ENCODE results near the gene POLR2M.

POLR2M gene

GRCh38 chr15:57706405-57707209 lies at the start of gene POLR2M:
POLR2M (plus strand) TSS chr15:57706714; CDS start chr15:57706843, 129 bp downstream.
- peak; percentile 95 for DNase-seq

GRCh38 chr15:57657619-57658018 lies 48.9 kb upstream of the POLR2M start:
- DNase-seq = no peak

DNA sequence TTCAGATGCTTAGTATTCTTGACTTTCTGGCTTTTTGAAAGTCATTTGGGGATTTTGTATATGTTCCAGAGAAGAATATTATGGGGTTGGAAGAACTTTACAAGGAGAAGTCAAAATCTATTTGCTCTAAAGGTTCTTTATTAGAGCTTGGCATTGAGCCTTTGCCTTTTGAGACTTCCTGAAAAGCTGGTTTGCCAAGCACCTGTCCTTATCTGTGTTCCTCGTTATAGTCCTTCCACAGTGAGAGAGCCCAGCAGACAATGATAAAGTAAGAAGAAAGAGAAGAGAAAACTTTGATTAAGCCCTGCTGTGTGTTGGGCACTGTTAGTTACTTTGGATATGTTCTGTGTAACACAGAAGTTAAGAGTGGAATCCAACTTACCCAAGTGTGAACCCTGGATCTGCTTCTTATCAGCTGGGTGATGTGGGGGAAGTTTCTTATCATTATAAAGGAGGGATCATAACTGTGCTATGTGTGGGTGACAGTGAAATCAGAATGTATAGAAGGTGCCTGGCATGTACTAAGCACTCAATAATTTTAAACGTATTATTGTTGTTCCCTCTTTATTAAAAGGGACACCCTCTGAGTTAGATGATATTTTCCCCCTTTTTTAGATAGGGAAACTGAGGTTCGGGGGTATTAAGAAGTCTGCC lies 44.3 kb upstream of the POLR2M start:
- no peak for DNase-seq

DNA sequence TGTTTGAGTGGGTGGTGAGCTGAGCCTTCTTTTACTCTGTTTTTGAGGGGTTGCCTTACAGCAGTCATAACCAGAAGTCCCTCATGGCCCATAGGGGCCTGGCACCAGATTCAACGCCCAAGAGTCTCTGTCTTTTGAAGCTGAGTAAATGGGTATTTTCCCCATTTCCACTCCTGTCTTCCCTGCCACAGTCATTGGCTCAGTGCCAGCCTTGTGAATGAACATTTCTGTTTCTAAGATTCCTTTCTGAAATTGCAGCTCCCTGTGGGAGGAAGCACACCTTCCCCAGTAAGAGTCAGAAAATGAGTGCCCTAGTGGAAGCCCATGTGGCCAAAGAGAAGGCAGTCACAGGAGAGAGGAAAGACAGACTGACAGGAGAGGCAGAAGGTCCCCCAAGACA lies 43.7 kb upstream of the POLR2M start:
- no peak for DNase-seq

- no peak for DNase-seq
These were observed 43.3 kb upstream of the POLR2M start for GRCh38 chr15:57663262-57663661.

DNA sequence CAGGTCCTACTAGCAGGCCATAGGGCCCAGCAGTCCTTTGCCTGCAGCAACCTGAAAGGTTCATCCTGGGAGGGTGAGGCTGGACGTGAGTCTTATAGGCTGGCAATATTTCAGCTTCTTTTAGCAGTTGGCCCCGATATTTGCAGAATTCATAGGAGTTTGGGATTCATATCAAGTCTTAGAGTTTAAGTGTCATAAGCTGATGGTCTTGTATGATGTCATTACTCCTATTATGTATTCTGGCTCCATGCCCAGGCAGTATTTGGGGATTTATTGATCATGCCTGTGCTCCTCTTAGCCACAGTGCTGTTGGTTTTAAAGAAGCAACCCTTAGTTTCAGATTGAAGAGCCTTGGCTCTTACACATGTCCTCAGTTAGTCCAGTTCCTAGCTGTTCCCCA lies 41.3 kb upstream of the POLR2M start:
- no peak for DNase-seq

DNA sequence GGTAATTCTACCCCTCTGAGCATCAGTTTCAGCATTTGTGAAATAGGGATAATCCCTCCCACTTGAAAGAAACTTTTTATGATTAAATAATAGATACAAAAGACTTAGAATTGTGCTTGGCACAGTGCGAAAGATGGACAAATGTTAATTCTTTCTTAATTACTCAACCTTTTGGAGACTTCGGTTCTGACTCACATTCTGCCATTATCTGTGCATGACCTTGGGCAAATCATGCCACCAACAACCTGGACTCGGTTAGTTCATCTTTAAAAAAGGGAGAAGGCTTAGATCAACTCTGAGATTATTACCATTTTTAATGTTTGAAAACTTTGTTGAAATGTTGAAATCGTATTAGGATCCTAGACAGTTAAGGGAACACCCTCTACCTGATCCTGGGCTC lies 40.6 kb upstream of the POLR2M start:
- DNase-seq = no peak

DNA sequence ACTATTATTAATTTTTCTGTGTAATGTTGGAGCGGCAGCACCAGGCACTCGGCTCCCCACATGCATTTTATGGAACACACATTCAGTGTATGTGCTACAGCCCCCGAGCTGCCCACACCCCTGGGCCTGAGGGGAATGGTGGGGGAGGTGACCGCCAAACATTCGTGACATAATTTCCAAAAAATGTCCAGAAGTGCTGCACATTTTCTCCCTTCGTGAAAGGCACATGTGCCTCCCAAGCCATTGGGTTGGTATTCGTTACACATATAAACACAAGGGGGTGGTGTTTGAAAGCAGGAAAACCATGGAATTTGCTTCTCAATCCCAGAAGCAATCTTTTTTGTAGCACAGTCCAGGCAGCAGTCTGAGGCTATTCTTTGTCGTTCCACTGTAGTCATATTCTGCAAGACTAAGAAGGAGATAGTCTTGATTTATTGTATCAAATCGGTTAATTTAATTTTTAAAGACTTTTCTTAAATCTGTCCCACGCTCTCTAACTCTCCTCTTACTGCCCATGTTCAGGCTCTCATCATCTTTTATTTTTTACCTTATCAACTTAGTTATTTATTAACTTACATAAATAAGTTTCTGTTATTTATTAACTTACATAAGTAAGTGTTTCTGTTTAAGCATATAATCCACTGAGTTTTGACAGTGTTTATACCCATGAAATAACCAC lies 39.2 kb upstream of the POLR2M start:
- DNase-seq = peak; percentile 16

- DNase-seq = no peak
These were observed 38.5 kb upstream of the POLR2M start for GRCh38 chr15:57668016-57668415.

DNA sequence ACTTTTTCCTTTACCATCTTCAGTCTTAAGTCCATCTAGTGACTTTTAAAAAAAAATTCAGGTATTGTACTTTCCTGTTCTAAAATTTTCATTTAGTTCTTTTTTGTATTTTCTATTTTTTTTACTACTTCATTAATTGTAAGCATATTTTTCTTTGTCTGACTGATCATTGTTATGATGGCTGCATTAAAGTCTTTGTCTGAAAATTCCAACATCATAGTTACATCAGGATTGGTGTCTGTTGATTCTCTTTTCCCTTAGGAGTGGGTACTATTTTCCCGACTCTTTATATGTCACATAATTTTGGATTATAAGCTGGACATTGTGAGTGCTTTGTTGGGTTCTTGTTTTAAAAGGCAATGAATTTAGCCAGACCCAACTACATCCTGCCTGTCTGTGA lies 34.9 kb upstream of the POLR2M start:
- DNase-seq = no peak

GRCh38 chr15:57675481-57676181 lies 30.9 kb upstream of the POLR2M start:
- DNase-seq = no peak

DNA sequence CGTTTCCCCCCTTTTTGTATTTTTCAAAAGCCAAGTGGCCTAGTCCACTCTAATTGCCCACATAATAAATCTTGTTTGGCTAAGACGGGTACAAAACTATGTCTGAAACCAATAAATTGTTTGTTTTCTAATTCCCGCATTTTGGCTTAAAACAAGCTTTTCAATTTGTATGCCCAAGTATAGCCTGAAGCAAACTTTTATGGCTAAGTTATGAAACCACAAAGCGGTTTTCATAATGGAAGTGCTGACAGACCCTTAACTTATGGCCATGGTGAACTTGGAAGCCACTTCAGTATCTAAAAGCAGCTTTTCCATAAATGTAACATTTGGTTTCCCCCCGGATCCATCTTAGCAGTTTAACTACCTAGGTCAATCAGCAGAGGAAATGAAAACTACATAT lies 29.9 kb upstream of the POLR2M start:
- no peak for DNase-seq

DNA sequence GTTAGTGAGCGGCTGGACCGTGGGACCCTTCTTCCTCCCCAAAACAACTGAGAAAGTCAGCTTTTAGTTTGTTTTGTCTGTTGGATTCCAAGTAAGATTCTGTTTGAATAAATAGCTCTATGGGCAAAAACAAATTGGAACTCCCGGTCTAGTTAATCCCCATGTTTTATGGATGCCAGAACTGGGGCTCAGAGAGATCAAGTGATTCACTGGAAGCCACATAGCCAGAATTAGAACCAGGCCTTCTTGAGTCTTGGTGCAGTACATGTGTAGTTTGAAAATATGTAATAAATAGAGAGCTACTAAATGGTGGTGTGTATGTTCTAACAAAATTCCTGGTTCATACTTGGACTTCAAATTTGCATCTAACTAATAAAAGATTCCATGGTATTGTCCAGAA lies 29.3 kb upstream of the POLR2M start:
- no peak for DNase-seq

GRCh38 chr15:57680021-57680420 lies 26.5 kb upstream of the POLR2M start:
- no peak for DNase-seq

- DNase-seq = no peak
These were observed 25.5 kb upstream of the POLR2M start for GRCh38 chr15:57681011-57681410.

DNA sequence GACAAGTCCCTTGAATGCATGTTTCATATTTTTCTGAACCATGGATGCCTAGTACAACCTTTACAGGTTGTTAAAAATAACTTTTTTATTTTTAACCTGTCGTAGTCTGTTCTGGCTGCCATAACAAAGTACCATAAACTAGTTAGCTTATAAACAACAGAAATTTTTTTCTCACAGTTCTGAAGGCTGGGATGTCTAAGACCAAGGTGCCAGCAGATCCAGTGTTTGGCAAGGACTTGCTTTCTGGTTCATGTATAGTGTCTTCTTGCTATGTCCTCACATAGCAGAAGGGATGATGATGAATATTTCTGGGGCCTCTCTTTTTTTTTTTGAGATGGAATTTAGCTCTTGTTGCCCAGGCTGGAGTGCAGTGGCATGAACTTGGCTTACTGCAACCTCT lies 23.0 kb upstream of the POLR2M start:
- no peak for DNase-seq

GRCh38 chr15:57684491-57685151 lies 21.9 kb upstream of the POLR2M start:
- DNase-seq = no peak

DNA sequence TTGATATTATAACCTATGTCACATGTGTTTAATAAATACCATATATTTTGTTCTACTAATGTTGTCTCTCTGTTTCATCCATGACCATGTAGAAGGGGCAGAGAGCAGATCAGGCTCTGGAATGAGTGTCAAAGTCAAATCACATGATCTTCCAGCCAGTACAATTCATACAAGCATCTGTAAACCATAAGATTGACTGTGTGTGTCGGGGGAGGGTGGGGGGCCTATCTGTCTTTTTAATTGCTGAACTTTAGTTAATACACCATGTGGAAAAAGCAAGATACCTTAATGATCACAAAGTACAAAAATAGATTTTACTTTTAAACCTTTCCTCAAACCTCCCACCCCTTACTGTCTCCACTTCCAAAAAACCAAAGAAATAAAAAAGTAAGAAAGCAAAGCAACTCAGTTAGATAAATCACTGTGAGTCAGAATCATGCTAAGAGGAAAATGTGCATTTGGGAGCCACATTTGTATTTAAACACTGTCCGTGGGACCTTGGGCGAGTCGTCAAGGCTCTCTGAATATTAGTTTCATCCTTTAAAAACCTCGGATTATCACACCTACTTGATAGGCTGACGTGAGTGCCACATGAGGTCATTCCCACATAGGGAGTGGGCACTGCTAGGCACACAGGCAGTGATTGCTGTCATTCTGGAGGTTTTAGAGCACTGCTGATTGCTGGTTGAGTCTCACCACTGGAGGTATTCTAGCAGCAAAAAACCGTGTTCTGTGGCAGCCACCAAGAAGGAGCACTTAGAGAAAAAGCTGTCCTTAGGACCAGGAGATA lies 21.0 kb upstream of the POLR2M start:
- DNase-seq = no peak

DNA sequence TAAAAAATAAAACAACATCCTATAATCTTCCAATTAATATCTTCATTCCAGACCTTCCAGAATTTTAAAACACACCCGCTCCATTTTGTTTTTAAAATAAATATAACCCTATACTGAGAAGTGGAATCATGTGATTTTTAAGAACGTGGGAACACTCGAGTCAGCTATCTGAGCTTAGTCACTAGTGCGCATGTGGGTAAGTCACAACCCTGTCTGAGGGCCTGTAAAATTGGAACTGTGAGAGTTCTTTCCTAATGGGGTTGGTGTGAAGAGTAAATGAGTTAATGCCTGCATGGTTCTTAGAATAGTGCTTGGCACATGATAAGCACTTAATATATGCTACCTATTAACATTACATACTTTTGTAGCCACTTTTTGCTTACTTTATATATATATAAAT lies 19.9 kb upstream of the POLR2M start:
- no peak for DNase-seq

- DNase-seq = no peak
These were observed 16.1 kb upstream of the POLR2M start for GRCh38 chr15:57690341-57690966.

DNA sequence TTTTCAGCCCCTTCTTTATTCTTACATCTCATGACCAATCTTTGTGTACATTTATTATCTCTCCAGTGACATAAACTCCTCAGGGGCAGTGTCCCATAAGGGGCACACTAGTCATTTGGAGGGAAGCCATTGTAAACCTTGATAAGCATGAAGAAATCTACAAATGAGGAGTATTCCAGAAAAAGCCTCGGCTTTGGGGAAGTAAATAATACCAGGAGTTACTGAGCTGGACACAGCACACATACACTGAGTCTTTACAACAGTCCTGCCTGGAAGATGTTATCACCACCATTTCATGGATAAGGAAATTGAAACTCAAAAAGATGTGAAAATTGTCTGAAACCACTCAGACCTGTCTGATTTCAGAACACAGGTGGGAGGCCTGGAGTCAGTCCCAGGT lies 15.4 kb upstream of the POLR2M start:
- DNase-seq = no peak

- DNase-seq = no peak
These were observed 13.8 kb upstream of the POLR2M start for GRCh38 chr15:57692709-57693108.

Measured in NCI-H526 treated with DMSO at 0.1 percent for 48 hours (cell line).